Cerebellar cortex (tissue), 1 donor: ENCODE data around the gene MSL3B.
"Not testable (repeated sequence)": the region's sequence is repeated elsewhere in the genome, so short reads cannot be mapped to it uniquely, and the experiment has no call there.

Experiments
- DNase-seq: peaks from one replicate; pipeline ENCODE4 v3.0.0-alpha.2; 2015; ENCODE audit warnings: low spot score

MSL3B gene

DNA sequence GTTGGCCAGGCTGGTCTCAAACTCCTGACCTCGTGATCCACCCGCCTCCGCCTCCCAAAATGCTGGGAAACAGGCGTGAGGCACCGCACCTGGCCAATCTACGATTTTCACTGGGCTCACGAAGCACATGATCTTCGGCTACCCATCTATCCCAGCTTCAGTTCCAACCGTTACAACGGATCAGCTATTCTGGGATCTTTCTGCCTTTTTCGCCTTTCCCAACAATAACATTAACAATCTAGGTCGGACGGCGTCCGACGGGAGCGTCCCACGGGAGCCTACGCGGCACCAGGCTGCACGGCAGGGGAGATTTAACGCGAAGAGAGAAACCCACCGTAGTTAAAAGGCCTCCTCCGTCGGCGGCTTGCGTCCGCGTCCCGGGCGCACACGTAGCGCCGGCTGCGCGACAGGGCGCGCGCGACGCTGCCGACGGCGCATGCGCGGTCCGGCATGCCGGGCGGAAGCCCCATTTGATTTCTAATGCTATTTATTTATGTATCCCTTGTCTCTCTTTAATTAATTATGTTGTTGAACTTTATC, at the start of gene MSL3B:
Gene MSL3B (minus strand): TSS at position 394 of the 540 bp plus-strand sequence.
- DNase-seq = no peak

DNA sequence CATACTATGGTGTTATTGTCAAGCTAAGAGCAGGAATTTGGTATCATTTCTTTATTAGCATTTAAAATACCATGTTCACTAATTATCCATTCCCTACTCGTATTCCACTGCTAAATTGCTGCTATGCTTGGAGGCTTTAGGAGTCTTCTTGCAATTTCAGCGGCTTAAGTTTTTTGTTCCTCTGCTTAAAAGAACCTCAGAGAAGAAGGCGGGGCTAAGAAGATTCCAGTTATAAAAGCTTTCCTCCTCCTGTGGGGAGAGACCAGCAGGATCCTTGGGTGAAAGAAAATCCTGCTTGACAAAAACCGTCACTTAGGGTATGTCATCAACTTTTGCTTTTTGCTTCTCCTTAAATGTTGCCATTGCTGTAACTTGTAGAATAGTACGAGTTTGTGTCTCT, 48.9 kb upstream of the MSL3B start, which contains the start of gene TRPM8:
Gene TRPM8 (plus strand): TSS at position 258 of the 400 bp plus-strand sequence. CDS start 9,165 bp downstream, outside the sequence.
- no peak for DNase-seq

DNA sequence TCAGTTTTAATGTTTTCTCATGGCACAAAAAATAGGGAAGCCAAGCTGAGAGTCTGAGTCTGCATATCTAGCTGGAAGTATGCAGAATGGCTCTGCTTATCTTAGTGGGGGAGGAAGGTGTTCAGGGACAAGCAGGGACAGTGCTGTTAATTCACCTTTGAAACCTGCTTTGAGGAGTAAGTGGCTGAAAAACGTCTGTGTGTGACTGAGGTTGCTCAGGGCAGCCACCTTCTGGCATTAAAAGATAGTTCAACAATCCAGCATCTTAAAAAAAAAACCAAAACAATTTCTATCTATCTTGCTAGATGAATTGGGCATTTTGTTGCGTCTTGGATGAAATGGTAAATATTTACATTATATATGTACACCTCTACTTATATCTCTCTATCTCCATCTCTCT, 46.9 kb upstream of the MSL3B start:
- DNase-seq = peak; percentile 8

DNA sequence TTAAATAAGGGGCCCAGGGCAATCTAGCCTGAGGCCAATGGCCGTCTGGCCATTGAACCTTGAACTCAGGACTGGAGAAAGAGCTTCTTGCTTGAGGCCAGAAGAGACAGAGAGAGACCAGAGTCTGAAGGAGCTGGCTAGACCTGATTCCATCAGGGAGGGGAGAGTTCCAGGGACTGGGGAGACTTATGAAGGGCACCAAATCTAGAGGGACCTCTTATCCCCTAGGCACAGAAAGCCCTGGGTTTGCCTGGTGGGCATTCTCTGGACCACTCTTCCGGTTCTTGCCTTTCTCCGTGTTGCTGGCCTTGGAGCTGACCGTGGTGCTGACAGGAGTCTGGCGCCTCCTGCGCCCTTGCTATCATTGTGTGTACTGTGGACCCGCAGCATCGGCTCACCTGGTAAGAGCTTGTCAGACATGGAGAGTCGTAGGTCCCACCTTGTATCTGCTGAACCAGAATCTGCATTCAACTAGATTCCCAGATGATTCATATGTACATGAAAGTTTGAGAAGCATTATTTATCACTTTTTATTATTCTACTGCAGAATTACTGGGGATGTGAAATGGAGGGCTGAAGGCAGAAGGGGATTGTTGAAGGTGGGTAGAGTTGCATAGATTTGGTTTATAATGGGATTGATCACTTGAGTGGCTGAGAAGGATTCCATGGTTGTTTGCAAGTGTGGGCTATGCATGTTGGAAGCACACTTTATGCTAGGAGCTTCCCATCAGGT, 44.7 kb upstream of the MSL3B start:
- no peak for DNase-seq

DNA sequence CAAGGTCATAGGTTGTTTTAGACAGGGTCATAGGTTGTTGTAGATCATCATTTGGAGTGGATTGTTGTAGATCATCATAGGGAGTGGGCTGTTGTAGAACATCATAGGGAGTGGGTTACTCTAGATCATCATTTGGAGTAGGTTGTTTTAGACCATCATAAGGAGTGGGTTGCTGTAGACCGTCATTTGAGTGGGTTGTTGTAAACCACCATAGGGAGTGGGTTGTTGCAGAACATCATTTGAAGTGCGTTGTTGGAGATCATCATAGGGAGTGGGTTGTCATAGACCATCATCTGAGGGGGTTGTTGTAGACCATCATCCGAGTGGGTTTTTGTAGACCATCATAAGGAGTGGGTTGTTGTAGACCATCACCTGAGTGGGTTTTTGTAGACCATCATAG, 39.4 kb upstream of the MSL3B start:
- no peak for DNase-seq

DNA sequence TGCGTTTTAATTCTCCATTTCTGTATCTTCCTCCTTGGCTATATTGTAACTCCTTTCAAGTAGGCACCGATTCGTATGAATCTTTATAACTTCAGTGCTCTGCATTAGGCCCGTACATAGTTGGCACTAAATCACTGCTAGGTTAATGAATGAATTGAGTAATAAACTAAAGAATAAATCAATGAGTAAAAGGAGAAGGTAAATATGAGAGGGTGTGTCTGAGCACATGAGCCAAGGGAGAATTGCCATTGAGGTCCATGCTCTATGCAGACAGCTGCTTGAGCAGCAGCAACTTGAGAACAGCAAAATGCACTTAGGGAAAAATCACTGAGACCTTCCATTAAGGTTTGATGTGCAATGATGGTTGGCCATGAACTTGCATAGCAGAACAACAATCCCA, 37.8 kb upstream of the MSL3B start:
- DNase-seq = no peak

DNA sequence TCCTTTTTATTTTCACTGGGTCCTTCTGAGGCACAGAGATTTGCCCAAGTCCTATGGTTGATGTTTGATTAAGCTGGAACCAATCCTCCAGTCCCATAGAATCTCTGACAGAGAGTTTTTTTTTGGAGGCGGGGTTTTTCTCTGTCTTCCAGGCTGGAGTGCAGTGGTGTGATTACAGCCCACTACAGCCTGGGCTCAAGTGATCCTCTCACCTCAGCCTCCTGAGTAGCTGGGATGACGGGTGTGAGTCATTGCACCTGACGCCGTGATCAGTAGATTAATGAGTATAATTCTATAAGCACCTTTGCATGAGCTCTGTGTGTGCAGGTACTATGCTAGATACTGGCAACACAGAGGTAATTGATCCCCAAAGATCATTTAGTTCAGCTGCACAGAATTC, 33.7 kb upstream of the MSL3B start:
- no peak for DNase-seq

DNA sequence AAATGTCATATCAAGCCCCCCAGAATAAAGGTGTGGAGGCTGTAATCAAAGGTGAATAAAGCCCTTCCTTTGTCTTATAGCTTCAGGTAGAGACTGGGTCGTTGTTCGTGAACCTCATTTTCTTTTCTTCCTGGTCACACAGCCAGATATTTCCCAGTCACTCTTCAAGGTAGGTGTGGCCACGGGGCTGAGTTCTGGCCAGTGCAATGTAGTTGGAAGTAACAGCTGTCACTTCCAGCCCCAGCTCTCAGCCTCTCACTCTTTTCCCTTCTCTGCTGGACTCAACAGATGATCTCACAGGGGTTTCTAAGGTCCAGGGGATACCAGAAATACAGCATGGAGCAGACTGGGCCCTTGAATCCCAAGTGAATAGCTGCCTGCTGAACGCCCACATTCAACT, 33.2 kb upstream of the MSL3B start:
- no peak for DNase-seq

DNA sequence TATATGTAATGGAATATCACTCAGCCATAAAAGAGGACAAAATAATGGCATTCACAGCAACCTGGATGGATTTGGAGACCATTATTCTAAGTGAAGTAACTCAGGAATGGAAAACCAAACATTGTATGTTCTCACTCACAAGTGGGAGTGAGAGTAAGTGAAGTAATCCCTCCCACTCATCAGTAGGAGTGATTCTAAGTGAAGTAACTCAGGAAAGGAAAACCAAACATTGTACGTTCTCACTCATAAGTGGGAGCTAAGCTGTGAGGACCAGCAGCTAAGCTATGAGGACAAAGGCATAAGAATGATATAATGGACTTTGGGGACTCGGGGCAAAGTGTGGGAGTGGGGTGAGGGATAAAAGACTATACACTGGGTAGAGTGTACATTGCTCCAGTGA, 28.1 kb upstream of the MSL3B start:
- DNase-seq = not testable (repeated sequence)

DNA sequence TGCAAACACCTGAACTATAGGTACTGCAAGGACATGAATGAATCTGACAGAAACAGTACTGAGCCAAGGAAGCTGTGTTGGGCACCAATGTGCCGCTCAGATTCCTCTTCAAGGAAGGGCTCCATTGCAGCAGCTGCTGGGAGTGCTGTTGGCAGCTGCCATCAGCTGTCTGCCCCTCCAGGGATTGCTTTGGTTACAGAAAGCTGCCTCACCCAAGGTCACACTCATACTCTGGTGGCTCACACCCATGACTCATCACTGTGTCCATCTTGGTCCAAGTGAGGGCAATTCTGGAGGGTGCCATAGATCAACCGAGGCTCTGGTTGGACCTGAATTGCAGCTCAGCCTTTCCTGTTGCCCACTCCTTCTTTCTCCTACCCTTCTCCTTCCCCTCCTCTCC, 24.6 kb upstream of the MSL3B start:
- DNase-seq = no peak

DNA sequence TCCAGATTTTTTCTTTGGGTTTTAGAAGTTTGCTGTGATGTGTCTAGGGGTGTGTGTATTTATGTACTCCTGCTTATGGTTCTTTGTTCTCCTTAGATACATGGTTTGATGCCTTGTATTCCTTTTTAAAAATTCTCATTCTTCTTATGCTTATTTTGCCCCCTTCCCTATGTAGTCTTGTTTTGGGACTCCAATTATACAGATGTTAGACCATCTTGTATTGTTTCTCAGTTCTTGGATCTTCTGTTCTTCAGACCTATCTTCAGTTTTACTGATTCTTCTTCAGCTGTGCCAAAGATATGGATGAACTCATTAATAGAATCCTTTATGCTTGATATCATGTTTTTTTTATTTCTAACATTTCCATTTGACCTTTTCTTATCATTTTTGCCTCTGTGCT, 14.2 kb upstream of the MSL3B start:
- DNase-seq = no peak

DNA sequence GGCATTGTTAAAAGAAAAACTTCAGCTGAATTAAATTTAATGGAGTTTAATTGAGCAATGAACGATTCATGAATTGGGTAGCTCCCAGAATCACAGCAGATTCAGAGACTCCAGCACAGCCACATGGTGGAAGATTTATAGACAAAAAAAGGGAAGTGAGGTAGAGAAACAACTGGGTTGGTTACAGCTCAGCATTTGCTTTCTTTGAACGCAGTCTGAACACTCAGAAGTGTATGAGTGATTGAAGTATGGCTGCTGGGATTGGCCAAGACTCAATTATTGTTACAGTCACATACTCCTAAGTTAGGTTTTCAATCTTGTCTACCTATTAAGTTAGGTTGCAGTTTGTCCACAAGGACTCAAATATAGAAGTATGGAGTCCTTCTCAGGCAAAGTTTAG, 3.9 kb upstream of the MSL3B start:
- not testable (repeated sequence) for DNase-seq

DNA sequence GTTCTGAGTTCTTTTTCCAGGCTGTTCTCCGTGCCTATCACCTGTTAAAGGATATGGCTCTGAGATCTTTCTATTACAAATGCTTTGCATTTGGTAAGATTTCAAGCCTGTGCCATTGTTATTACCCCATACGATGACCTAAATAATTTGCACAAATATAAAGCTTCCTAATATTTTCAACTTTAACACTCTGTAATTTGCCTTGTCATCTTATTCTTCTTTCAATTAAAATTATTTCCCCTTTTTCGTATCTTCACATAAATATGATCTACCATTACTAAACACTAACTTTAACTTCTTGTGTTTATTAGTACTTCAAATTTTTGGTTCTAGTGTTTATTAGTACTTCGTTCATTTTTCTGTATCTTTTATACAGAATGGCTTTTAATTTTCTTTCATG, 3.2 kb upstream of the MSL3B start:
- DNase-seq = no peak

DNA sequence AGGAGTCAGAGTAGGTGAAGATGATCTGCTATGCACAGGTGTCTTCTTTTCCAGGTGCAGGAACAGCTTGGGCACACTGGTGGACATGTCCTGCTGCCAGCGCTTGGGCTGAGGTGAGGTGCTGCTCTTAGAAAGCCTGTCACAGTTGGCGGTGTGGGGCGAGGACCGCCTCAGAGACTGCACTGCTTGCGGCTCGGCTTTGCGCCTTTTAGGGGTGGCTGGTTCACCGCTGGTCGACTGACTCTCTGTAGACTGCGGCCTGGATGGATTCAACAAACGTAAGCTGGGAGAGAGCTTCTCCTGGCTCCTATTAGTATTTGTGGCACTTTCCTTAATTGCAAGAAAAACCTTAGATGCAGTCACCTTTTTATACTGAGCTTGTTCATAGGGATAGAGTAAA, 1.7 kb downstream of the MSL3B start:
- no peak for DNase-seq

DNA sequence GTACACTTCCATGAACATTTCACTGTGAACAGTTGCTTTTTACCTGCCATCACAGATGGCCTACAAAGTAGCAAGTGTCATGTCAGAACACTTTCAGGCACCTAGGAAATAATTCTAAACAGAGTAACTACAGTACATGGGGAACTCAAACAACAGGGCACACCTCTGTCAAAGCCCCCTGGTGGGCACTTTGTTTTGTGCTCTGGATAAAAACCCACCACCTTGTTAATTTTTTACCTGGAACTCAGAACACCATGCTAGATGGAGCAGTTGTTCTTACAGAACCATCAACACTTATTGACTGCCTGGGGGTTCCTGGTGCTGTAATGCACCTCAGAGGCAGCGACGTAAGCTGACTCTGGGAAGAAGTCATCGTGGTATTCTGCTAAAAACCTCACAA, 2.3 kb downstream of the MSL3B start:
- DNase-seq = no peak

DNA sequence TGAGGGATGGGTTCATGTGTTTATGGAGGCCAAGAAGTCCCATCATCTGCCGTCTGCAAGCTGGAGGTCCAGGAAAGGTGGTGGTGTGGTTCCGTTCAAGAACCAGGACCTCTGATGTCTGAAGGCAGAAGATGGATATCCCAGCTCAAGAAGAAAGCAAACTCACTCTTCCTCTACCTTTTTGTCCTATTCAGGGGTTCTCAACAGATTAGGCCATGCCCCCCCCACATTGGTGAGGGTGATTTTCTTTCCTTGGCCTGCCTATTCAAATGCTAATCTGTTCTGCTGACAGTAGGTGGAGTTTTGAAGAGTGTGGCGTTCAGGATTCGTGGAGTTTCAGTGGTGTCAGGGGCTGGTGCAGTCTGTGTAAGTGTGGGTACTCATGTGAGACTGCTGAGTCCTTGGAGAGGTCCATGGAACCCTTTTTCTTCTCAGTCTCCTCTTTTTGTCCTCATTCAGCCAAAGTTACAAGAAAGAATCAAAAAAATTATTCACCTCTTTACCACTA, 5.9 kb downstream of the MSL3B start:
- no peak for DNase-seq

DNA sequence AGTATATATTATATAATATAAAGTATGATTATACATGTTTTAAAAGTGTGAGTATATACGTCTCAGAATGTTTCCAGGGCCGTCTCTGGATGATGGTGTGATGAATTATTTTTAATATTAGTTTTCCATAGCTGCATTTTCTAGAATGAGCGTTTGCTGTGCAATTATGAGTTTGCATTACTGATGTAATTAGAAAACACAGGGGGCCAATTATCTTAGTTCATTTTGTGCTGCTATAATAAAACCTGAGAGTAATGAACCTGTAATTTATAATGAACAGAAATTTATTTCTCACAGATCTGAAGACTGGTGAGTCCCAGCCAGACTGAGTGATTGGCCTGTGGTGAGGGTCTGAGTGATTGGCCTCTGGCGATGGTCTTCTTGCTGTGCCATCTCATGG, 9.9 kb downstream of the MSL3B start:
- DNase-seq = no peak

DNA sequence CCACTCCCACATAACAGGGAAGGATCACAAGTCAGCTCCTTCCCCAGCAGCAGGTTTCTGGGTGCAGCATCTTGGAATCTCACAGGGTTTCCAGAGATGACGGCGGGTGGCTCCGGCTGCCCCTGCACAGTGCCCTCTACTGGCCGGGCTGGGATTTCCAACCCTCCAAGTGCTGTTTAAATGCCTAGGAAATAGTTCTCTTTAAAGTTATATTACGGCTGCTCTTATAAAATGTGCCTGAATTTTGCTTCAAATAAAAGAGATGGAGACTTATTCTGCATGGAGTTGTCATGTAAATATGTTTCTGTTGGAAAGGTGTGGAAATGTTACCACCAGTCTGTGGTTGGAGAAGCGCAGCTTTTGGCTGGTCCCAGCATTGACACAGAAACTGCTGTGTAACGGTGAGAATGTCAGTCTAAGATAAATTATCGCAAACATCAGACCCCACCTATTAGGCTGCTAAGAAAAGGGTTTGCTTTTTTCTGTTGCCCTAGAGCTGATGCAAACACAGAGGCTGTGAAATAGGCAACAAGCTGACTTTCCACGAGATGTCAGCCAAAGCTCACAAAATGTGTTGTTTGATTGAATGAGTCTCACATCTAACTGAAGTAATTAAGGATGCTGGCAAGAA, 10.6 kb downstream of the MSL3B start:
- DNase-seq = peak; percentile 26

DNA sequence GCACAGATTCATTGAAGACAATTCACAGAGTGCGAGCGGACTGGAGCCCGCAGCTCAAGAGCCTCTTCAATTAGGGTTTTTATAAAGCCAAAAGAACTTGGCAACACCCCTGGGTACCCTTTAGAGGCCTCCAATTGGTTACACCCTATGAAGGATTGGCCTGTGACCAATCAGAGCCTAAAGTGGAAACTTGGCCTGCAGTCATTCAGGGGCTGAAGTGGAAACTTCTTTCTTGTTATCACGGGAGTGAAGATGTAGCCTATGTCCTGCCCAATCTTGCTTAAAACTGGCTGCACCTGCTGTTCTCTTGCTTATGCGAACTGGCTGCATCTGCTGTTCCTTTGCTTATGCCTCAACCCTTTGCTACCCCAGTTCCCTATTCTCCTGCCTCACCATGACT, 12.0 kb downstream of the MSL3B start:
- DNase-seq = no peak

DNA sequence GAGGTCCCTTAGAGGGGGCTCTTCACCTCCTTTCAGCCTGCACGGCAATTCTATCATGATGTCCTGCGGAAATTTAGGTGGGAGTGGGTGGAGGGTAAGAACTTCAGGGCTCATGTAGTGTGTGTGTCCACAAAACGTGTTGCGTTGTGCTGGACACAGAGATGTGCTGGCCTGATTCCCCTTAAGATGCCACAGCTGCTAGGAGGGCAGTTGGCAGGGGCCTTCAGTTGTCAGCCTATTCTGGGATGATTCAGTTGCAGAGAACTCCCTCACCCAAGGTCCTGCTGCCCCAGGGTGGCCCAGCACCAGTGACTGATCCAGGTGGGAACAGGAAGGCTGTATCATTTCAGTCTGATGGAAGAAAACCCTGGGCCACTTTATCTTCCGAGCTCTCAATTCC, 12.8 kb downstream of the MSL3B start:
- DNase-seq = no peak

DNA sequence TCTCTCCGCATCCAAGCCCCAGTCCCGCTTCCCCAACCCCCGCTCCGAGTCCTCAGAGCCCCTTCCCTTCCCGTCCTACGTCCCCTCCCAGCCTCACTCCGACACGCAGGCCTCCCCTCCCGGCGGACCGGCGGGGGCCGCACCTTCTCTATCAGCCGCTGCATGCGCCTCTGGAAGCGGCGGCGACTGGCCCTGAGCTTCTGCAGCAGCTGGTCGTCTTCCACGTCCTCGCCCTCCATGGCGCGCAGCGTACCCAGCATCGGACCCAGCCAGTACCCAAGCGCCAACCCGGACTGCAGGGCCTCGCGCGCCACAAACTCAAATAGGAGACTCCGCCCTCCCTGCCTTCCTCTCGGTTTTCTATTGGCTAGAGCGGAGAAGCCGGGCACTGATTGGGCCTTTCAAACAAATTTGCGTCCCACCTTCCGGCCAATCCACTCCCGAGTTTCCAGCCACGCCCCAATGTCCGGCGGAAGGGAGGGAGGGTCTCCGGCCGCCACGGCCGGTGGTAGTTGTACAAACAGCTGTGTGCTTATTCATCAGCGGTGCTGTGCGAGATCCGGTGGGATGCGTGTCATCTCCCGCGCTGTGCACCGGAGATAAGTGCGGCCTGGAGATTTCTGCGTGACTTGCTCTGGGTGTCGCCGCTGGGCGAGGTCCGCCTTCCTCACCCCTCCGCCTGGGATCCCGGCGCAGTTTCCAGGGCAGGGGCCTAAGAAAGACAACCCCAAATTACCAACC, 13.8 kb downstream of the MSL3B start, which contains the start of gene HJURP:
Gene HJURP (minus strand): TSS at position 295 of the 741 bp plus-strand sequence. CDS start 35 bp downstream, at position 260.
- peak; percentile 95 for DNase-seq

DNA sequence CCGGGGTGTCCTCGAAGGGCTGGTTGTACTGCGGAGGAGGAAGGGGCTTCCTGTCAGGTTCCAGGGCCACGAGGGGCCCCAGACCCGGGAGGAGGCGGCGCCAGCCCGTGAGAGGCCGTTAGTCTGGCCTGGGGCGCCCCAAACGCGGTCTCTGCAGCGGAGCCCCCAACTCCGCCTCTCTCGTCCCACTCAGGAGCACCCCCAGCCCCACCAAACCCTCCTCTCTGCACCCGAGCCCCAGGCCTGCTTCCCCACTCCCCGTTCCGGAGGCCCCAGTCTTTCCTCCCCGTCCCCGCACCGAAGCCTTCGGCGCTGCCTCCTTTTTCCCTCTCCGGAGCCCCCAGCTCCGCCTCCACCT, 14.3 kb downstream of the MSL3B start:
- DNase-seq = no peak

DNA sequence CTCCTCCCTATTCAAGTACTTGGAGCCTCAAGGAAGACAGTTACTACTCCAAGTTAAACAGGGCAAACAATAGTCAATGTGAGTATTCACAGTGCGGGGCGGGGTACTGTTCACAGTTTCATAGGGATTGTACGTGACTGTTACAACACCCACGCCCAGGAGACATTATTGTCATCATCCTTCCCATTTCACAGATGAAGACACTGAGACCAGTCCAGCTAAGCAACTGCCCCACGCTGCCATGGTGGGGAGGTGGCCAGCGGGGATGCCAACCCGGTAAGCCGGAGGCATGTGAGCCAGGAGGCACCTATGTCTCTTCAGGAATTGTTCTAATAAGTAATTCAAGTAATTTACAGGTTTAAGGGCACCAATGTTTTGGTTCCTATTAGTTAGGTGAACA, 14.8 kb downstream of the MSL3B start:
- DNase-seq = no peak
